Keratinocyte (primary cell): ENCODE results near the gene CRK. TPM values are rescaled to one million over a fixed set of nuclear protein-coding genes. Genes with fewer than 3 reads are reported as not detected.
A peak's percentile ranks its signal among the peaks of the same experiment; 100 is the strongest.

ENCODE experiments used
- DNase-seq: peaks from one replicate; pipeline ENCODE4 v3.0.0-alpha.2; 2011; ENCODE audit warnings: low read depth, missing footprints, low spot score
- FAIRE-seq: peaks from 2 replicates; lab custom pipeline; 2011; peaks lifted over from hg19 to GRCh38; lab: Jason Lieb, UNC
- H2AFZ ChIP-seq: 2 replicates; pipeline ENCODE4 v1.6.0; 2012; ENCODE audit warnings: low read length, control low read depth, inconsistent platforms; ENCODE audit not compliant: control insufficient read depth
- H3K27ac ChIP-seq: 2 replicates; pipeline ENCODE4 v1.5.1; 2011; ENCODE audit warnings: low read length; ENCODE audit not compliant: control insufficient read depth, insufficient read depth
- H3K27me3 ChIP-seq: 3 replicates; pipeline ENCODE4 v1.6.0; 2011; ENCODE audit warnings: low read length; ENCODE audit not compliant: control insufficient read depth, insufficient read depth; ENCODE audit errors: extremely low read depth
- H3K36me3 ChIP-seq, 2 experiments: 2 replicates in 1 of 2; 3 replicates in 1 of 2; pipeline ENCODE4 v1.5.1; 2011; ENCODE audit warnings: low read length in 2 of 2, mild to moderate bottlenecking in 1 of 2; ENCODE audit not compliant: control insufficient read depth in 2 of 2, insufficient read depth in 2 of 2; ENCODE audit errors: extremely low read depth in 1 of 2
- H3K4me1 ChIP-seq: 3 replicates; pipeline ENCODE4 v1.5.1; 2011; ENCODE audit warnings: low read length; ENCODE audit not compliant: control insufficient read depth, insufficient read depth; ENCODE audit errors: extremely low read depth
- H3K4me2 ChIP-seq: 3 replicates; pipeline ENCODE4 v1.6.0; 2011; ENCODE audit warnings: low read depth, low read length; ENCODE audit not compliant: control insufficient read depth, insufficient read depth; ENCODE audit errors: extremely low read depth
- H3K4me3 ChIP-seq, 3 experiments: fragments of 200-600 bp in 1 of 3; sonication (generic) in 1 of 3; 2 replicates in 2 of 3; 3 replicates in 1 of 3; pipeline ENCODE4 v1.5.1; 2011 to 2016; ENCODE audit warnings: low read length in 3 of 3, mild to moderate bottlenecking in 3 of 3, control low read depth in 2 of 3, inconsistent platforms in 1 of 3, low read depth in 1 of 3, mixed read lengths in 1 of 3, mixed run types in 1 of 3, moderate library complexity in 1 of 3; ENCODE audit not compliant: control insufficient read depth in 2 of 3, insufficient read depth in 2 of 3; ENCODE audit errors: extremely low read depth in 1 of 3
- H3K79me2 ChIP-seq: 2 replicates; pipeline ENCODE4 v1.6.0; 2012; ENCODE audit warnings: low read length; ENCODE audit not compliant: control insufficient read depth, insufficient read depth
- H3K9ac ChIP-seq: 3 replicates; pipeline ENCODE4 v1.6.0; 2011; ENCODE audit warnings: low read length; ENCODE audit not compliant: control insufficient read depth, insufficient read depth; ENCODE audit errors: extremely low read depth
- H3K9me1 ChIP-seq: 3 replicates; pipeline ENCODE4 v1.6.0; 2011; ENCODE audit warnings: low read length; ENCODE audit not compliant: control insufficient read depth, insufficient read depth; ENCODE audit errors: extremely low read depth
- H3K9me3 ChIP-seq: 2 replicates; pipeline ENCODE4 v1.5.1; 2012; ENCODE audit warnings: low read depth, low read length; ENCODE audit not compliant: control insufficient read depth
- H4K20me1 ChIP-seq: 3 replicates; pipeline ENCODE4 v1.6.0; 2011; ENCODE audit warnings: low read length; ENCODE audit not compliant: control insufficient read depth, insufficient read depth; ENCODE audit errors: extremely low read depth
- CTCF ChIP-seq, 3 experiments: IDR thresholded peaks in 1 of 3; conservative IDR thresholded peaks in 1 of 3; optimal IDR thresholded peaks in 1 of 3; 2 replicates in 2 of 3; 3 replicates in 1 of 3; pipeline versions ENCODE3 to v1.5.1; 2011; ENCODE audit warnings: low read length in 3 of 3, mild to moderate bottlenecking in 3 of 3, moderate library complexity in 2 of 3, control low read depth in 1 of 3, inconsistent platforms in 1 of 3; ENCODE audit not compliant: insufficient read depth in 2 of 3; ENCODE audit errors: extremely low read depth in 1 of 3
- EZH2 ChIP-seq: IDR thresholded peaks from one replicate; pipeline ENCODE4 v1.6.1; 2012; ENCODE audit warnings: inconsistent platforms, mild to moderate bottlenecking, low read length, moderate library complexity
- dilution Hi-C: fragments of 300-500 bp; cut with MboI; formaldehyde crosslinking; loops from one replicate; pipeline ENCODE4 v1.7.0; 2020; ENCODE audit warnings: low sequenced_read_pairs; ENCODE audit not compliant: extremely low pct_ligation_motif_present
- polyA plus RNA-seq, 5 experiments: library from polyadenylated mRNA; depleted of rRNA in 3 of 5; stranded (reverse) in 3 of 5; stranded (forward) in 1 of 5; unstranded in 1 of 5; fragments of >200 nt; gene quantifications; 1 replicate in 1 of 5; 2 replicates in 3 of 5; 3 replicates in 1 of 5; pipeline versions ENCODE4 v1.2.1 to v1.2.3, GENCODE V29; 2011 to 2012; ENCODE audit warnings: missing spikeins in 2 of 5, low read depth in 1 of 5, low replicate concordance in 1 of 5

CRK gene
- polyA plus RNA-seq, 1 donor (not counting 4 experiments of a cell fraction or from before 2014, with no cell fraction given): 127 TPM

- H4K20me1 ChIP-seq: peaks cover 12% of the 10 kb centered on the region
- H3K79me2 ChIP-seq: peaks cover 45% of the 10 kb centered on the region
- no peak for DNase-seq
- no peak overlapping the region for H3K4me2 ChIP-seq
- peak; percentile 5 for FAIRE-seq
- H3K27me3 ChIP-seq: no peaks in the 10 kb centered on the region
- H3K4me1 ChIP-seq: peaks cover 18% of the 10 kb centered on the region
- H3K27ac ChIP-seq: no peak overlapping the region
- H3K9ac ChIP-seq: no peak overlapping the region
- no peak overlapping the region for H3K4me3 ChIP-seq
- no peak for TF ChIP-seq CTCF (optimal IDR thresholded peaks at IDR 0.05 in 1 of 3, IDR thresholded peaks at IDR 0.05 in 1 of 3, conservative IDR thresholded peaks at IDR 0.05 in 1 of 3; ENCODE audit: extremely low read depth in 1 of 3, insufficient read depth in 2 of 3, low read length in 3 of 3)
- TF ChIP-seq EZH2: no peak
- H3K9me1 ChIP-seq: peaks cover 3% of the 10 kb centered on the region
- dilution Hi-C loops: no loop called here
- H3K36me3 ChIP-seq: peaks cover 15 to 31% of the 10 kb centered on the region in 2 experiments
- no peaks in the 10 kb centered on the region for H3K9me3 ChIP-seq
- no peak overlapping the region for H2AFZ ChIP-seq
Observed at GRCh38 chr17:1421470-1421869, 34.6 kb downstream of the CRK start.

- Histone ChIP-seq H3K27me3 (no peaks in the 10 kb centered on the region), H3K27ac (no peak overlapping the region), H3K36me3 (peaks cover 11 to 27% of the 10 kb centered on the region in 2 experiments), H2AFZ (no peak overlapping the region), H4K20me1 (peaks cover 12% of the 10 kb centered on the region), H3K4me3 (no peak overlapping the region), H3K9me1 (peaks cover 3% of the 10 kb centered on the region), H3K79me2 (peaks cover 40% of the 10 kb centered on the region), H3K9me3 (no peaks in the 10 kb centered on the region), H3K4me1 (peaks cover 18% of the 10 kb centered on the region), H3K4me2 (no peak overlapping the region), H3K9ac (no peak overlapping the region)
- no peak for DNase-seq
- dilution Hi-C loops: no loop called here
- FAIRE-seq: no peak
- TF ChIP-seq EZH2 (no peak), CTCF (optimal IDR thresholded peaks at IDR 0.05 in 1 of 3, IDR thresholded peaks at IDR 0.05 in 1 of 3, conservative IDR thresholded peaks at IDR 0.05 in 1 of 3; ENCODE audit: extremely low read depth in 1 of 3, insufficient read depth in 2 of 3, low read length in 3 of 3) (no peak)
Observed at GRCh38 chr17:1420981-1421380, 35.1 kb downstream of the CRK start.
